Cardiac fibroblast (primary cell): ENCODE measurements around the gene FGD6.
"Not testable (repeated sequence)": the region's sequence is repeated elsewhere in the genome, so short reads cannot be mapped to it uniquely, and the experiment has no call there.

Source experiments
- DNase-seq, 2 donors: peaks; one replicate each; pipeline versions ENCODE4 v3.0.0 to v3.0.0-alpha.2; 2010; ENCODE audit warnings: low read depth in 2 of 2
- H3K4me3 ChIP-seq, 2 donors: replicated peaks in 1 of 2; 1 replicate in 1 of 2; 2 replicates in 1 of 2; pipeline ENCODE4 v1.5.1; 2011; ENCODE audit warnings: low read depth in 2 of 2, low read length in 2 of 2, mild to moderate bottlenecking in 2 of 2, moderate library complexity in 1 of 2
- TF ChIP-seq, protein P1 (sequence below): IDR thresholded peaks from one replicate; pipeline ENCODE4 v1.5.1; 2011; ENCODE audit warnings: low read depth, mild to moderate bottlenecking, low read length, inconsistent platforms

The FGD6 gene

GRCh38 chr12:95114766-95115405 is 102.4 kb downstream of the FGD6 start:
- TF ChIP-seq, protein P1, sequence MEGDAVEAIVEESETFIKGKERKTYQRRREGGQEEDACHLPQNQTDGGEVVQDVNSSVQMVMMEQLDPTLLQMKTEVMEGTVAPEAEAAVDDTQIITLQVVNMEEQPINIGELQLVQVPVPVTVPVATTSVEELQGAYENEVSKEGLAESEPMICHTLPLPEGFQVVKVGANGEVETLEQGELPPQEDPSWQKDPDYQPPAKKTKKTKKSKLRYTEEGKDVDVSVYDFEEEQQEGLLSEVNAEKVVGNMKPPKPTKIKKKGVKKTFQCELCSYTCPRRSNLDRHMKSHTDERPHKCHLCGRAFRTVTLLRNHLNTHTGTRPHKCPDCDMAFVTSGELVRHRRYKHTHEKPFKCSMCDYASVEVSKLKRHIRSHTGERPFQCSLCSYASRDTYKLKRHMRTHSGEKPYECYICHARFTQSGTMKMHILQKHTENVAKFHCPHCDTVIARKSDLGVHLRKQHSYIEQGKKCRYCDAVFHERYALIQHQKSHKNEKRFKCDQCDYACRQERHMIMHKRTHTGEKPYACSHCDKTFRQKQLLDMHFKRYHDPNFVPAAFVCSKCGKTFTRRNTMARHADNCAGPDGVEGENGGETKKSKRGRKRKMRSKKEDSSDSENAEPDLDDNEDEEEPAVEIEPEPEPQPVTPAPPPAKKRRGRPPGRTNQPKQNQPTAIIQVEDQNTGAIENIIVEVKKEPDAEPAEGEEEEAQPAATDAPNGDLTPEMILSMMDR: no peak
- no peak overlapping the region for H3K4me3 ChIP-seq
- DNase-seq: peak in 1 of 2 donors; percentile 68

GRCh38 chr12:95107362-95107761 is 109.9 kb downstream of the FGD6 start:
- TF ChIP-seq, protein P1: no peak
- no peak for DNase-seq
- no peak overlapping the region for H3K4me3 ChIP-seq

DNA sequence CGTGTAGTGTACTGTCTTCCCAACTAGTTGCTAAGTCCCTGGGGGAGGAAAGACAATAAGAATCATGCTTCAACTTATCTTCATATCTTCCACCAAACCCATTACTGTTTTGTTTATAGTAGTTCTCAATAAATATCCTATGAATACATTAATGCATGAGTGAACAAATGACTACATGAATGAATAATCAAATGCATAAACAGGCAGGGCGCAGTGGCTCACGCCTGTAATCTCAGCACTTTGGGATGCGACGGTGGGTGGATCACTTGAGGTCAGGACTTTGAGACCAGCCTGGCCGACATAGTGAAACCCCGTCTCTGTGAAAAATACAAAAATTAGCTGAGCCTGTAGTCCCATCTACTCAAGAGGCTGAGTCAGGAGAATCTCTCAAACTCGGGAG is 111.7 kb downstream of the FGD6 start:
- TF ChIP-seq, protein P1: no peak
- no peak for DNase-seq
- no peak overlapping the region for H3K4me3 ChIP-seq

- TF ChIP-seq, protein P1: no peak
- no peak overlapping the region for H3K4me3 ChIP-seq
- DNase-seq: no peak
Observed at GRCh38 chr12:95104919-95105452, 112.3 kb downstream of the FGD6 start.

DNA sequence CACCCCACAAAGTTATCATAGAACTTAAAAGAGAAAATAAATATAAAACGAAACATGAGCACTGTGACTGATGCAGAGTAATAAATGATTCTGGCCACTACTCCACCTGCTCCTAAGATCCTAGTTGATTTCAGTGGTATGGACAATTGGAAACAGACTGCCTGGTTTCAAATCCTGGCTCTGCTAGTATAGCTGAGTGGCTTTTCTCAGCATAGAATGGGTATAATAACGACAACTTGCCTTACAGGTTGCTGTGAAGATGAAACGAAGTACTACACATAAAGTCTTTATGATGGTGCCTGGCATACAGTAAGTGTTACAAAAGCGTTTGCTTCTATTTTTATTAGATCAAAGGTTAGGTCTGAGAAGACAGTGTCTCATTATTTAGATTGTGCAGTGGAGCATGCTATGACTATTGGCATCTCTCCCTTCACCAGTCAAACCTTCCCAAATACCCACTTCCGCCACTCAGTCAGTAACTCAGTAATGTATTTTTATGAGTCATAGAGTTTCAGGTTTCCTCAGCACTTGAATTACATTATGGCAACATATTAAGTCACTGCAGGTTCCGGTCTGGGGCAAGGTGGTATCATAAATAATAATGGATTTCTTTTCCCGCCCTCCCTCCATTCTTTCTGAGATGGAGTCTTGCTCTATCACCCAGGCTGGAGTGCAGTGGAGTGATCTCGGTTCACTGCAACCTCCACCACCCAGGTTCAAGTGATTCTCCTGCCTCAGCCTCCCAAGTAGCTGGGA is 114.2 kb downstream of the FGD6 start:
- peak; percentile 34 to 83 for DNase-seq
- no peak overlapping the region for H3K4me3 ChIP-seq
- TF ChIP-seq, protein P1: no peak

DNA sequence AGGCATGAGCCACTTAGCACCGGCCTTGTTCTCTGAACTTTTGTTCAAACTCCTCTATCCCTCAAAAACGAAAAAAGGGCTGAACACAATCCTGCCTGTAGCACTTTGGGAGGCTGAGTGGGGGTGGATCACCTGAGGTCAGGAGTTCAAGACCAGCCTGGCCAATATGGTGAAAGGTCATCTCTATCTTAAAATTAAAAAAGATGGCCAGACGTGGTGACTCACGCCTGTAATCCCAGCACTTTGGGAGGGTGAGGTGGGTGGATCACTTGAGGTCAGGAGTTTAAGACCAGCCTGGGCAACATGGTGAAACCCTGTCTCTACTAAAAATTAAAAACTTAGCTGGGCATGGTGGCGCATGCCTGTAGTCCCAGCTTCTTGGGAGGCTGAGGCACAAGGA is 115.3 kb downstream of the FGD6 start:
- DNase-seq, H3K4me3 ChIP-seq: not testable (repeated sequence)

GRCh38 chr12:95100264-95101190 is 116.7 kb downstream of the FGD6 start:
- no peak for DNase-seq
- TF ChIP-seq, protein P1: no peak
- H3K4me3 ChIP-seq: no peak overlapping the region
